Brain microvascular endothelial cell (primary cell): Measurements from ENCODE around the gene CACNG4.

Experiments used
- DNase-seq: peaks from one replicate; pipeline ENCODE4 v3.0.0-alpha.2; 2020
- H3K27ac ChIP-seq: fragments of 250-450 bp; sonication (Bioruptor Pico); 2 replicates; pipeline ENCODE4 v1.5.1; 2020; ENCODE audit warnings: mild to moderate bottlenecking, moderate library complexity
- H3K27me3 ChIP-seq: fragments of 250-450 bp; sonication (Bioruptor Pico); replicated peaks from 2 replicates; pipeline ENCODE4 v1.5.1; 2020; ENCODE audit warnings: mild to moderate bottlenecking
- H3K36me3 ChIP-seq: fragments of 250-450 bp; sonication (Bioruptor Pico); replicated peaks from 2 replicates; pipeline ENCODE4 v1.5.1; 2020; ENCODE audit warnings: mild to moderate bottlenecking
- H3K4me3 ChIP-seq: 2 replicates; pipeline ENCODE4 v1.5.1; 2011; ENCODE audit warnings: low read depth, mild to moderate bottlenecking, control low read depth, low read length, moderate library complexity
- in situ Hi-C: cut with HindIII; loops from 2 replicates; pipeline ENCODE4 v1.10.0; 2017; ENCODE audit warnings: low sequenced_read_pairs, low pct_ligation_motif_present
- TF ChIP-seq, protein P1 (sequence below): IDR thresholded peaks from 2 replicates; pipeline ENCODE4 v1.5.1; 2011; ENCODE audit warnings: low read depth, mild to moderate bottlenecking, moderate library complexity, low read length, control low read depth, inconsistent platforms; ENCODE audit errors: missing control alignments

CACNG4 gene

DNA sequence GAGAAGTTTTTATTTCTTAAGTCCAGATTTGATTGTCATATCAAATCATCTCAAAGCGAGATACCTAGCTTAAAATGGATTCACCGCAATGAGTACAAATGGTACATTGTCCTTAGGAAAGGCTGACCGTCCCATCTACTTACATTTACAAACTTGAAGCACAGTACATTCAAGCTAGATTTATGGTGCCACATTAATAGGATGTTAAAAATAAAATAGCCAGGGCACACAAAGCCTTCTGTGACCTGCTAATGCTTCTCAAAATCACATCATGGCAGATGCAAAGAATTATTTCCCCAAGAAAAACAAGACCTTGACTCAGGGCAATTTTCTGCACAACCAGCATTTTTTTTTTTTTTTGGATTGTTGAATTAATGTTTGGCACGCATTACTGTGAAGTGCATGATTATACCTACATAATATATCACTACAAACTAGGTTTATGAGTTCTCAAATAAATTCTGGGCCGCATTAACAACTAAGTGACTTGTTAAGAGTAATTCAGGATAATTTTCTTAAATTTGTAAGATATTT, 105.2 kb downstream of the CACNG4 start:
- in situ Hi-C loops = no loop called here
- TF ChIP-seq, protein P1, sequence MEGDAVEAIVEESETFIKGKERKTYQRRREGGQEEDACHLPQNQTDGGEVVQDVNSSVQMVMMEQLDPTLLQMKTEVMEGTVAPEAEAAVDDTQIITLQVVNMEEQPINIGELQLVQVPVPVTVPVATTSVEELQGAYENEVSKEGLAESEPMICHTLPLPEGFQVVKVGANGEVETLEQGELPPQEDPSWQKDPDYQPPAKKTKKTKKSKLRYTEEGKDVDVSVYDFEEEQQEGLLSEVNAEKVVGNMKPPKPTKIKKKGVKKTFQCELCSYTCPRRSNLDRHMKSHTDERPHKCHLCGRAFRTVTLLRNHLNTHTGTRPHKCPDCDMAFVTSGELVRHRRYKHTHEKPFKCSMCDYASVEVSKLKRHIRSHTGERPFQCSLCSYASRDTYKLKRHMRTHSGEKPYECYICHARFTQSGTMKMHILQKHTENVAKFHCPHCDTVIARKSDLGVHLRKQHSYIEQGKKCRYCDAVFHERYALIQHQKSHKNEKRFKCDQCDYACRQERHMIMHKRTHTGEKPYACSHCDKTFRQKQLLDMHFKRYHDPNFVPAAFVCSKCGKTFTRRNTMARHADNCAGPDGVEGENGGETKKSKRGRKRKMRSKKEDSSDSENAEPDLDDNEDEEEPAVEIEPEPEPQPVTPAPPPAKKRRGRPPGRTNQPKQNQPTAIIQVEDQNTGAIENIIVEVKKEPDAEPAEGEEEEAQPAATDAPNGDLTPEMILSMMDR = no peak
- H3K36me3 ChIP-seq = no peaks in the 10 kb centered on the region

DNA sequence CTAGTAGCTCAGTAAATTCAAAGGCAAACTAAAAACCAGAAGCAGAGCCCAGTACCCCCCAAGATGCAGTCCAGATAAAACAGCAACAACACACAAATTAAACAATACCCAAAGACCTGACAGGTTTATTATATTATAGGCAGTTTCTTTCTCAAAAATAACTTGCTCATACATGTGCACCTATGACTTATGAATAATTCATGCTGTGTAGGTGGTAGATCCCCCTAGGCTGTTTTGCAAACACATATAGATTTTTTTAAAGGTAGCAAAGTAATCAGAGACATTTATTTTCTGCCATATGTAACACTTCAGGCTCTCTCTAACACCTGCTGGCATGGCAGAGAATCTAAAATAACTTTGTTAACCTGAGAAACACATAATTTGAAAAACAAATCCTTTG, 107.1 kb downstream of the CACNG4 start:
- H3K27me3 ChIP-seq = no peaks in the 10 kb centered on the region
- H3K36me3 ChIP-seq = no peaks in the 10 kb centered on the region
- in situ Hi-C loops = no loop called here
- no peak overlapping the region for H3K27ac ChIP-seq
- TF ChIP-seq, protein P1 = no peak
- H3K4me3 ChIP-seq = no peak overlapping the region
- no peak for DNase-seq

More for the DNA sequence above, 105.2 kb downstream of the CACNG4 start:
- Histone ChIP-seq H3K27me3 (no peaks in the 10 kb centered on the region), H3K4me3 (no peak overlapping the region), H3K27ac (no peak overlapping the region)
- DNase-seq = no peak

DNA sequence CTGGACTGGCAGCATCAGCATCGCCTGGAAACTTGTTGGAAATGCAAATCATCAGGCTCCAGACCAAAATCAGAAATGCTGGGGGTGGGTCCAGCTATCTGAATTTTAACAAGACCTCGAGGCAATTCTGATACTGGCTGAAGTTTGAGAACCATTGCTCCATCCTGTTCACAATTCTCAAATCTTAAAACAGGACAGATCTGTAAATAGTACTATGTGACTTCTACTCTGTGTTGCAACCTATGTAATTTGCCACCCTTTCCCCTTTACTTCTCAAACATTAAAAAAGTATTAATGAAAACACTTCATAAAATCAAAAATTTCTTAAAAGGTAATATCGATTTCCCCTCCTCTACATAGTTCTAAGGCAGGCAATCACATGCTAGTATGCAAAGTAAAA, 108.4 kb downstream of the CACNG4 start:
- in situ Hi-C loops = no loop called here
- no peaks in the 10 kb centered on the region for H3K27me3 ChIP-seq
- no peak overlapping the region for H3K27ac ChIP-seq
- TF ChIP-seq, protein P1 = no peak
- H3K36me3 ChIP-seq = no peaks in the 10 kb centered on the region
- H3K4me3 ChIP-seq = no peak overlapping the region
- no peak for DNase-seq

DNA sequence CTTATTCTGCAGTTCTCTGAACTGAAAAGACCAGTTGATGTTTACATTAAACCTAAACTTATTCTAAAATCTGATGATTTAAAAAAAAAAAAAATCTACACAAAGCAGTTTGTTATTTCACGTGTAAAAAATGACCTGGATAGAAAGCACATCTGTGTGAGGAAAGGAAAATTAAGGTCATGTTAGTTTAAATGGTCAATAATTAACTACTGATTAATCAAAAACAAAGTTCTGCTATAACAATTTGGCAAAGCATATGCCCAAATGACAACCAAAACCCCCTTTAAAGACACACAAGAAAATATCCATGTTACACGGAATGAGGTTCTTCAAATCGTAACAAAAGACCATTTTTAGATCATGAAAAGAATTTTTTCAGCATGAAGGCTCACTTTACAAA, 110.3 kb downstream of the CACNG4 start:
- no peak overlapping the region for H3K4me3 ChIP-seq
- H3K27ac ChIP-seq = no peak overlapping the region
- no peaks in the 10 kb centered on the region for H3K27me3 ChIP-seq
- H3K36me3 ChIP-seq = peaks cover 4% of the 10 kb centered on the region
- no peak for DNase-seq
- TF ChIP-seq, protein P1 = no peak
- in situ Hi-C loops = no loop called here

DNA sequence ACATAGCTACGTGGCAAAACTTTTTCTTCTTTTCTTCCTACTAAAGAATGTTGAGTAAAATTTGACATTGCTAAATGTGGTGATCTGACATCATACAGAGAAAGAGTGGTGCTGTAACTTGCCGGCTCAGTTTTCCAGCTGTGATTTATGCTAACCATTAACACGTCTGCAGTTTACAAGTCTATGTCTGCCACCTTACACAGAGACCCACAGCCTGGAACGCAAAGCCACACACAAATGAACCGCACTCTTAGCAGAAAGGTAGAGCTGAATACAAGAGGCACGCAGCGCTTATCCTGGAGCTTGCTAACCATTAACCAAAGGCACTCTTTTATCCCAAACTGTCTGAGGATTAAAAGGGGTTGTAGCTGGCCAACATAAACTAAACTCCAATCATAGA, 111.8 kb downstream of the CACNG4 start:
- no peak overlapping the region for H3K27ac ChIP-seq
- in situ Hi-C loops = no loop called here
- H3K36me3 ChIP-seq = peaks cover 4% of the 10 kb centered on the region
- DNase-seq = no peak
- TF ChIP-seq, protein P1 = no peak
- H3K27me3 ChIP-seq = no peaks in the 10 kb centered on the region
- H3K4me3 ChIP-seq = no peak overlapping the region

DNA sequence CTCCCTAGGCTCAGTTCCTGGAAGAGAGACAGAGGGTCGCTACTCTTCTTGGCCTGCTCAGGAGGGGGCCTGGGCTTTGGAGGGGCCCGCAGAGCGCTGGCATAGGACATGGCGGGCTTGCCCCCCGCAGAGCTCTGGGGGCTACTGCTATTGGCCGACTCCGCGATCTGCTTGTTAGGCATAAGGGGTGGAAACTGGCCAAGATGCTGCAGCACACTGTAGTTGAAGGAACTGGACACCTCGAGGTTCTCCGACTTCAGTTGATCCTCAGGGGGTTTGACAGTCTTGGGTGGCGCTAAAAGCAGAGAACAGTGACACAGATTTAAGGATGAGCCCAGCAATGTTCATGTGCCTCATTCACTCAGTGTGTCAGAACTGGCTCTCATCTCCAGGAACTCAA, 113.8 kb downstream of the CACNG4 start:
- TF ChIP-seq, protein P1 = no peak
- no peaks in the 10 kb centered on the region for H3K27me3 ChIP-seq
- in situ Hi-C loops = no loop called here

More for the DNA sequence above, 113.8 kb downstream of the CACNG4 start:
- no peak for DNase-seq
- no peak overlapping the region for H3K4me3 ChIP-seq
- H3K36me3 ChIP-seq = peaks cover 4% of the 10 kb centered on the region
- H3K27ac ChIP-seq = no peak overlapping the region
